Suprapubic skin (tissue), 4 donors: ENCODE results near the gene SLC35C1.

ENCODE experiments used
- CTCF ChIP-seq, 2 donors: fragments of 200-600 bp in 1 of 2; fragments of 450-650 bp in 1 of 2; sonication (generic) in 1 of 2; IDR thresholded peaks; one replicate each; pipeline ENCODE4 v1.5.1; 2016 to 2019; ENCODE audit warnings: antibody characterized with exemption in 2 of 2, mild to moderate bottlenecking in 1 of 2, moderate library complexity in 1 of 2
- EP300 ChIP-seq: sonication (generic); formaldehyde crosslinking; IDR thresholded peaks from one replicate; pipeline ENCODE4 v1.6.1; 2017; ENCODE audit warnings: antibody characterized with exemption
- POLR2A ChIP-seq, 2 donors: fragments of 450-650 bp; IDR thresholded peaks; one replicate each; pipeline ENCODE4 v1.6.1; 2017; ENCODE audit warnings: antibody characterized with exemption in 2 of 2, mild to moderate bottlenecking in 2 of 2, moderate library complexity in 2 of 2
- POLR2AphosphoS5 ChIP-seq, 3 donors: sonication (generic); formaldehyde crosslinking; IDR thresholded peaks; one replicate each; pipeline ENCODE4 v1.6.1; 2017; ENCODE audit warnings: antibody characterized with exemption in 3 of 3

- no peak for TF ChIP-seq EP300
- TF ChIP-seq CTCF (IDR thresholded peaks at IDR 0.05): no peak
- no peak for TF ChIP-seq POLR2A (IDR thresholded peaks at IDR 0.05)
- no peak for TF ChIP-seq POLR2AphosphoS5 (IDR thresholded peaks at IDR 0.05)
These were observed 36.5 kb upstream of the SLC35C1 start for GRCh38 chr11:45768486-45768885.
